Measurements from ENCODE around the gene TAS1R3.

GRCh38 chr1:1357871-1358432, 26.9 kb downstream of the TAS1R3 start:
- TF ChIP-seq CTCF (IDR thresholded peaks at IDR 0.05) = no peak
- TF ChIP-seq ZNF121 (CRISPR knock-in tag; IDR thresholded peaks at IDR 0.05) = no peak
- TF ChIP-seq FOXP4 (CRISPR knock-in tag; IDR thresholded peaks at IDR 0.05) = no peak
- TF ChIP-seq E2F1 (CRISPR knock-in tag; IDR thresholded peaks at IDR 0.05) = no peak
- TF ChIP-seq SP1 (CRISPR knock-in tag; conservative IDR thresholded peaks at IDR 0.05) = no peak
- no peak for TF ChIP-seq USF2 (CRISPR knock-in tag; IDR thresholded peaks at IDR 0.05)
- no peak for TF ChIP-seq ATF6 (CRISPR knock-in tag; IDR thresholded peaks at IDR 0.05)
- TF ChIP-seq ATF3 (CRISPR knock-in tag; conservative IDR thresholded peaks at IDR 0.05) = no peak
- TF ChIP-seq USF1 (CRISPR knock-in tag; IDR thresholded peaks at IDR 0.05) = no peak
- TF ChIP-seq FOXP1 (CRISPR knock-in tag; IDR thresholded peaks at IDR 0.05; ENCODE audit: borderline replicate concordance) = no peak

All from WTC11 (cell line).